Neural cell (in vitro differentiated cells): ENCODE data around the gene NAPG. TPM values are rescaled to one million over a fixed set of nuclear protein-coding genes. Genes with fewer than 3 reads are reported as not detected.
A peak's percentile ranks its signal among the peaks of the same experiment; 100 is the strongest.

Source experiments
- H2AFZ ChIP-seq: fragments of 200-600, 300-800 bp; sonication (generic), shearing (Covaris generic); 2 replicates; pipeline ENCODE4 v1.6.0; 2014; ENCODE audit warnings: low read depth, mild to moderate bottlenecking, antibody characterized with exemption, low read length, moderate library complexity
- H3F3A ChIP-seq: fragments of 200-600 bp; shearing (Covaris generic); 2 replicates; pipeline ENCODE4 v1.6.1; 2016; ENCODE audit warnings: mild to moderate bottlenecking, moderate library complexity, mixed read lengths, antibody characterized with exemption, low read length; ENCODE audit not compliant: insufficient read depth, poor library complexity, severe bottlenecking
- H3K27ac ChIP-seq: fragments of 200-600, 300-800 bp; sonication (generic), shearing (Covaris generic); 2 replicates; pipeline ENCODE4 v1.5.1; 2014; ENCODE audit warnings: mild to moderate bottlenecking, low read length, moderate library complexity
- H3K27me3 ChIP-seq: fragments of 300-800, 200-600 bp; sonication (generic), shearing (Covaris generic); 2 replicates; pipeline ENCODE4 v1.6.0; 2014; ENCODE audit warnings: mild to moderate bottlenecking, low read depth, low read length, moderate library complexity; ENCODE audit not compliant: insufficient read depth
- H3K36me3 ChIP-seq: fragments of 300-800, 200-600 bp; sonication (generic), shearing (Covaris generic); 2 replicates; pipeline ENCODE4 v1.5.1; 2014; ENCODE audit warnings: mild to moderate bottlenecking, antibody characterized with exemption, low read length, moderate library complexity; ENCODE audit not compliant: insufficient read depth
- H3K4me2 ChIP-seq: fragments of 300-800, 200-600 bp; sonication (generic), shearing (Covaris generic); 2 replicates; pipeline ENCODE4 v1.6.0; 2014; ENCODE audit warnings: mild to moderate bottlenecking, low read length
- H3K4me3 ChIP-seq: fragments of 300-800, 200-600 bp; sonication (generic), shearing (Covaris generic); 2 replicates; pipeline ENCODE4 v1.5.1; 2014; ENCODE audit warnings: mild to moderate bottlenecking, low read length, moderate library complexity
- H3K79me2 ChIP-seq: fragments of 200-600 bp; shearing (Covaris generic); replicated peaks from 2 replicates; pipeline ENCODE4 v1.6.0; 2014; ENCODE audit warnings: mild to moderate bottlenecking, low read length, moderate library complexity; ENCODE audit not compliant: insufficient read depth
- H3K9ac ChIP-seq: fragments of 300-800, 200-600 bp; sonication (generic), shearing (Covaris generic); 2 replicates; pipeline ENCODE4 v1.6.1; 2016; ENCODE audit warnings: mild to moderate bottlenecking, low read length, mixed read lengths
- H3K9me2 ChIP-seq: fragments of 200-600 bp; shearing (Covaris generic); 2 replicates; pipeline ENCODE4 v1.6.1; 2016; ENCODE audit warnings: mild to moderate bottlenecking, low read length, mixed read lengths; ENCODE audit not compliant: insufficient read depth
- H3K9me3 ChIP-seq: fragments of 200-600, 300-800 bp; sonication (generic), shearing (Covaris generic); 2 replicates; pipeline ENCODE4 v1.6.1; 2016; ENCODE audit warnings: mild to moderate bottlenecking, mixed run types, low read length, moderate library complexity, mixed read lengths
- H4K20me1 ChIP-seq: fragments of 200-600 bp; shearing (Covaris generic); 2 replicates; pipeline ENCODE4 v1.6.1; 2016; ENCODE audit warnings: mild to moderate bottlenecking, mixed run types; ENCODE audit not compliant: insufficient read depth
- CTCF ChIP-seq: fragments of 450-650 bp; IDR thresholded peaks from 2 replicates; pipeline ENCODE4 v1.5.1; 2014; ENCODE audit warnings: antibody characterized with exemption, mild to moderate bottlenecking, moderate library complexity; ENCODE audit not compliant: poor library complexity, severe bottlenecking
- EP300 ChIP-seq: fragments of 450-650 bp; conservative IDR thresholded peaks from 2 replicates; pipeline ENCODE4 v1.6.1; 2014; ENCODE audit warnings: antibody characterized with exemption, mild to moderate bottlenecking, moderate library complexity; ENCODE audit not compliant: poor library complexity, severe bottlenecking
- EZH2 ChIP-seq: fragments of 200-600, 300-800 bp; shearing (Covaris generic), sonication (generic); IDR thresholded peaks from 2 replicates; pipeline ENCODE4 v1.6.1; 2014; ENCODE audit warnings: antibody characterized with exemption, low read length, borderline replicate concordance, mild to moderate bottlenecking; ENCODE audit not compliant: insufficient read depth, poor library complexity, severe bottlenecking
- MXI1 ChIP-seq: fragments of 450-650 bp; conservative IDR thresholded peaks from 2 replicates; pipeline ENCODE4 v1.6.1; 2014; ENCODE audit warnings: antibody characterized with exemption, mild to moderate bottlenecking; ENCODE audit not compliant: poor library complexity, severe bottlenecking
- POLR2AphosphoS5 ChIP-seq: IDR thresholded peaks from 2 replicates; pipeline ENCODE4 v1.6.1; 2012
- RAD21 ChIP-seq: fragments of 450-650 bp; conservative IDR thresholded peaks from 2 replicates; pipeline ENCODE4 v1.6.1; 2014; ENCODE audit warnings: antibody characterized with exemption, mild to moderate bottlenecking, moderate library complexity
- REST ChIP-seq: IDR thresholded peaks from 2 replicates; pipeline ENCODE4 v1.6.1; 2012; ENCODE audit warnings: borderline replicate concordance
- SMC3 ChIP-seq: fragments of 450-650 bp; conservative IDR thresholded peaks from 2 replicates; pipeline ENCODE4 v1.6.1; 2014; ENCODE audit warnings: antibody characterized with exemption, mild to moderate bottlenecking, moderate library complexity; ENCODE audit not compliant: poor library complexity
- TAF1 ChIP-seq: IDR thresholded peaks from 2 replicates; pipeline ENCODE4 v1.6.1; 2012; ENCODE audit warnings: low read depth
- polyA plus RNA-seq: library from polyadenylated mRNA; depleted of rRNA; stranded (reverse); fragments of >200 nt; gene quantifications from 2 replicates; pipeline ENCODE4 v1.2.3, GENCODE V29; 2014

NAPG gene
- polyA plus RNA-seq, 1 donor from 2014 or later: 93.9 TPM

- Histone ChIP-seq H3K27ac (no peak overlapping the region), H3K36me3 (no peaks in the 10 kb centered on the region), H3K79me2 (no peaks in the 10 kb centered on the region), H3K9me3 (no peaks in the 10 kb centered on the region), H3F3A (no peaks in the 10 kb centered on the region), H3K9ac (no peak overlapping the region), H3K9me2 (no peaks in the 10 kb centered on the region), H3K27me3 (no peaks in the 10 kb centered on the region), H4K20me1 (no peaks in the 10 kb centered on the region), H3K4me3 (no peak overlapping the region), H3K4me2 (no peak overlapping the region), H2AFZ (no peak overlapping the region)
- TF ChIP-seq EZH2 (no peak), TAF1 (no peak), SMC3 (no peak), RAD21 (no peak), POLR2AphosphoS5 (no peak), REST (no peak), EP300 (no peak), MXI1 (no peak), CTCF (no peak)
Measured at GRCh38 chr18:10485475-10485874, 40.4 kb upstream of the NAPG start.

- no peaks in the 10 kb centered on the region for H3K9me2 ChIP-seq
- no peak overlapping the region for H3K9ac ChIP-seq
- H2AFZ ChIP-seq: no peak overlapping the region
- no peak overlapping the region for H3K4me3 ChIP-seq
- H3K79me2 ChIP-seq: no peaks in the 10 kb centered on the region
- TF ChIP-seq EP300 (peak; percentile 57), EZH2 (no peak), POLR2AphosphoS5 (peak; percentile 38)
- no peak overlapping the region for H3K4me2 ChIP-seq
- no peak overlapping the region for H3K27ac ChIP-seq
- no peaks in the 10 kb centered on the region for H3K36me3 ChIP-seq
- H3F3A ChIP-seq: no peaks in the 10 kb centered on the region
- no peaks in the 10 kb centered on the region for H3K27me3 ChIP-seq
- no peaks in the 10 kb centered on the region for H4K20me1 ChIP-seq
- H3K9me3 ChIP-seq: no peaks in the 10 kb centered on the region
Measured at GRCh38 chr18:10486362-10486761, 39.5 kb upstream of the NAPG start.

DNA sequence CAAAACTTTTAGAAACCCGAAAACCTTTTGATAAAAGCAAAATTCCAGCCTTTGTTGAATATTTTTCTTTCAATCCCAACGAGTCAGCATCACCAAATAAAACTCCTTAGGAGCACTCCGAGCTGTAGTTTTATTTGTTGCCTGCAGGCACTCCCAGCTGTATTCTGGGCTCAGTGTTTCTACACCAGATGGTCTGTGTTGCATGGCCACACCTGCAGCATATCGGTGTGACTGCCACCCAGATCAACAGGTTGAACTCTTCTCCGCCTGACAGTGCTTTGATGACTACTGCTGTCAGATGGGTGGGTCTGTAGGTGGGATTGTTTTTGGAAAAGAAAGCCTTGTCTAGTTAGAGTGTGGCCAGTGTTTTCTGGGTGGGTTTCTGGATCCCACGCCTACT lies 38.7 kb upstream of the NAPG start:
- H3F3A ChIP-seq: no peaks in the 10 kb centered on the region
- TF ChIP-seq CTCF (no peak), SMC3 (no peak), TAF1 (no peak), EP300 (no peak), REST (no peak), EZH2 (no peak), RAD21 (no peak), MXI1 (no peak), POLR2AphosphoS5 (no peak)
- no peaks in the 10 kb centered on the region for H3K36me3 ChIP-seq
- no peak overlapping the region for H2AFZ ChIP-seq
- H3K4me2 ChIP-seq: no peak overlapping the region
- no peak overlapping the region for H3K27ac ChIP-seq
- no peak overlapping the region for H3K9ac ChIP-seq
- no peaks in the 10 kb centered on the region for H4K20me1 ChIP-seq
- H3K4me3 ChIP-seq: no peak overlapping the region
- no peaks in the 10 kb centered on the region for H3K27me3 ChIP-seq
- H3K79me2 ChIP-seq: no peaks in the 10 kb centered on the region
- no peaks in the 10 kb centered on the region for H3K9me3 ChIP-seq
- no peaks in the 10 kb centered on the region for H3K9me2 ChIP-seq
